ENCODE results near the gene SERPINI2.

Gene SERPINI2

DNA sequence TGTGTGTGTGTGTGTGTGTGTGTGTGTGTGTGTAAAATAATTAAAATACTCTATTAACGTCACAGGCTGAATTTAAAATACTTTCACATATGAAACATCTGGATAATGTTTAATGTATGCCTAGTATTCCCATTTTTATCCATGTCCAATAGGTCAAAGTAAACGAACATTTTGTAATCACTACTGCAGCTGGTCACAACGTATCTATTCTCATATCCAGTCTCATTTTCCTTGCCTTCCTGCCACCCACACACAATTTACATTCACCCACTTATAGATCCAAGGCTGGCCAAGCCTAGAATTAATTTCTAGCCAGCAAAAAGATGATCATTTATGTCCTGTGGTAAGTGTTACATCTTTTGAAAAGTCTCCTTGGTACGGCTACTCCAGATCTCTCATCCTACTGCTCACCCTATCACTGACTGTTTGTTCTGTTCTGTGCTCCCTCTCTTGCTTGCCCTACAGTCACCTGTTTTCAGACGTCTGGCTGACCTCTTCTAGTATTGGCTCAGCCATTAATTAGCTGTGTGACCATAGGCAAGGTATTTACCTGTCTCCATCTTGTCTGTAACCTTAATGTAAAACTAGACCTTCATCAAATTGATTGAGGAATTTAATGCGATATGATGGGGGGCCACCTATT is 17.6 kb downstream of the SERPINI2 start:
- DNase-seq: no peak
- H3K9me3 ChIP-seq: no peaks in the 10 kb centered on the region
- H3K4me1 ChIP-seq: no peaks in the 10 kb centered on the region
- TF ChIP-seq, protein P1, sequence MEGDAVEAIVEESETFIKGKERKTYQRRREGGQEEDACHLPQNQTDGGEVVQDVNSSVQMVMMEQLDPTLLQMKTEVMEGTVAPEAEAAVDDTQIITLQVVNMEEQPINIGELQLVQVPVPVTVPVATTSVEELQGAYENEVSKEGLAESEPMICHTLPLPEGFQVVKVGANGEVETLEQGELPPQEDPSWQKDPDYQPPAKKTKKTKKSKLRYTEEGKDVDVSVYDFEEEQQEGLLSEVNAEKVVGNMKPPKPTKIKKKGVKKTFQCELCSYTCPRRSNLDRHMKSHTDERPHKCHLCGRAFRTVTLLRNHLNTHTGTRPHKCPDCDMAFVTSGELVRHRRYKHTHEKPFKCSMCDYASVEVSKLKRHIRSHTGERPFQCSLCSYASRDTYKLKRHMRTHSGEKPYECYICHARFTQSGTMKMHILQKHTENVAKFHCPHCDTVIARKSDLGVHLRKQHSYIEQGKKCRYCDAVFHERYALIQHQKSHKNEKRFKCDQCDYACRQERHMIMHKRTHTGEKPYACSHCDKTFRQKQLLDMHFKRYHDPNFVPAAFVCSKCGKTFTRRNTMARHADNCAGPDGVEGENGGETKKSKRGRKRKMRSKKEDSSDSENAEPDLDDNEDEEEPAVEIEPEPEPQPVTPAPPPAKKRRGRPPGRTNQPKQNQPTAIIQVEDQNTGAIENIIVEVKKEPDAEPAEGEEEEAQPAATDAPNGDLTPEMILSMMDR (IDR thresholded peaks at IDR 0.05; ENCODE audit: low read depth, low read length): no peak
- no peaks in the 10 kb centered on the region for H3K36me3 ChIP-seq
- H3K27me3 ChIP-seq: no peaks in the 10 kb centered on the region
- H3K4me3 ChIP-seq (ENCODE audit: low read depth, low read length): no peak overlapping the region

DNA sequence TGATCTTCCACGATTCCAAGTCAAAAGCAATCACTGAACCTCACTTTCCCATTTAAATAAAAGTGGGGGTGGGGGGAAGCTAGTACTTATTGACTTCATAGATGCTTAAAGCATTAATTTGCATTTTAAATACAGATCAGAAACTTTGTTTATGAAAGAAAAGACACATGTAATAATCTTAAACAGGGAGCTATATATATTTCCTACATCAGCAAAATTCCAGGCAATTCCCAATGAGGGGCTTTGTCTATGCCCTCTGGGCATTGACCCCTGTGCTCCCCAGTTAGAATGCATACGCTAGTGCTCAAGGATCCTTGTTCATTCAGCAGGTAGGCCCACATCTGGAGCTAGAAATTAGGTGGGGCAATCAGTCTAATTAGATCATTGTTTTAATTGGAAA is 20.0 kb downstream of the SERPINI2 start:
- no peak for DNase-seq
- TF ChIP-seq, protein P1 (IDR thresholded peaks at IDR 0.05; ENCODE audit: low read depth, low read length): no peak
- no peaks in the 10 kb centered on the region for H3K9me3 ChIP-seq
- no peaks in the 10 kb centered on the region for H3K4me1 ChIP-seq
- H3K36me3 ChIP-seq: no peaks in the 10 kb centered on the region
- H3K4me3 ChIP-seq (ENCODE audit: low read depth, low read length): no peak overlapping the region
- no peaks in the 10 kb centered on the region for H3K27me3 ChIP-seq

DNA sequence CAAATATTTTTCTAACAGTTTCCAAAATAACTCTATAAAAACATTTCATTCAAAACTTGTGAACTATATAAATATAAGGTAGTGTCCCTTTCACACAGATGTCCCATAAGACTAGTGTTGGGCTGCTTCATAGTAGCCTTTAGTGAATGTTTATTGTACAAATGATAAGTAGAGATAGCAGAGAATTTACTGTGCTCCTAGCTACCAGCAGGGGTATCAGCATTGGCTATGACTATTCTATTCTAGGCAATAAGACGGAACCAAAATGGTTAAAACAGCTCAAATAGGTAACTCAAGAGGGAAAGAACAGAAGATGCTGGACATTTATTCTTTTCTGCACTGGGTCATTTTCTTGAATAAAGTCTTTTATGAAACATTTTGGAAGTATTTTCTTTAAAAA is 22.6 kb downstream of the SERPINI2 start:
- Histone ChIP-seq H3K36me3 (no peaks in the 10 kb centered on the region), H3K4me3 (ENCODE audit: low read depth, low read length) (no peak overlapping the region), H3K9me3 (no peaks in the 10 kb centered on the region), H3K27me3 (no peaks in the 10 kb centered on the region), H3K4me1 (no peaks in the 10 kb centered on the region)
- DNase-seq: no peak
- TF ChIP-seq, protein P1 (IDR thresholded peaks at IDR 0.05; ENCODE audit: low read depth, low read length): no peak

DNA sequence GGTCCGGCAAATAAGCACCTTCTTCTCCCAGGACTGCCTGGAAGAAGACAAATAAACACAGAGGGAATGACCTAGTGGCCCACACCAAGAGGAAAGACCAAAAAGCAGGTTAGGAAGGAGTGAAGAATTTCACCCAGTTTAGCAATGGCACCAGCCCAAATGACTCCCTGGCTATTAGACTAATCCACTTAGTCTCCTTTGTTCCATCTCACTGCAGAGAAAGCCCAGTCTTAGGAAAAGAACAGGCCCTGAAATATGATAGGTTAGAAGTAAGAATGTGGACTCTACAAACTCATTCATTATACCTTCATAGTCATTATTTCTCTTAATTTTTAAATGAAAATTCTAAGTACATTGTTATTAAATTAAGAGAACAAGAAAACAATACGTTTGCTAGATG is 23.2 kb downstream of the SERPINI2 start:
- Histone ChIP-seq H3K4me1 (no peaks in the 10 kb centered on the region), H3K36me3 (no peaks in the 10 kb centered on the region), H3K4me3 (ENCODE audit: low read depth, low read length) (no peak overlapping the region), H3K27me3 (no peaks in the 10 kb centered on the region), H3K9me3 (no peaks in the 10 kb centered on the region)
- no peak for DNase-seq
- TF ChIP-seq, protein P1 (IDR thresholded peaks at IDR 0.05; ENCODE audit: low read depth, low read length): no peak

DNA sequence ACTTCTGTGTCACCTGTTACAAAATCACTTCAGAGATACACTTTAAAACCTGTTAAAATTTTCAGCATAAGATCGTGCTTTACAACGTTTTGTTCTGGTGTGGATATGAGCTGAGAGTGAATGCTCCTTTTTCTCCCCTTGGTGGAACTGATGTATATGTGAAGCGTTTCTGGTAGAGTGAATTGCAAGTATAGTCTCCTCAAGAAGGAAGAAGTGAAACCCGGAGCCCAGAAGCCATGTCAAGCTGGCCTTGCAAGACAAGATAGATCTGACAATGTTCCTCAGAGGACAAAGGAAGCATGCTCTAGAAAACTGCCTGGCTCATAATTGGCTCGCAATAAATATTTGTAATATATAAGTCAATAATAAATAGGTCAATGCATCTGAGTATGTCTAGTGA is 23.6 kb downstream of the SERPINI2 start:
- no peaks in the 10 kb centered on the region for H3K9me3 ChIP-seq
- no peaks in the 10 kb centered on the region for H3K4me1 ChIP-seq
- no peaks in the 10 kb centered on the region for H3K27me3 ChIP-seq
- TF ChIP-seq, protein P1 (IDR thresholded peaks at IDR 0.05; ENCODE audit: low read depth, low read length): no peak
- no peak overlapping the region for H3K4me3 ChIP-seq (ENCODE audit: low read depth, low read length)
- no peak for DNase-seq
- no peaks in the 10 kb centered on the region for H3K36me3 ChIP-seq

DNA sequence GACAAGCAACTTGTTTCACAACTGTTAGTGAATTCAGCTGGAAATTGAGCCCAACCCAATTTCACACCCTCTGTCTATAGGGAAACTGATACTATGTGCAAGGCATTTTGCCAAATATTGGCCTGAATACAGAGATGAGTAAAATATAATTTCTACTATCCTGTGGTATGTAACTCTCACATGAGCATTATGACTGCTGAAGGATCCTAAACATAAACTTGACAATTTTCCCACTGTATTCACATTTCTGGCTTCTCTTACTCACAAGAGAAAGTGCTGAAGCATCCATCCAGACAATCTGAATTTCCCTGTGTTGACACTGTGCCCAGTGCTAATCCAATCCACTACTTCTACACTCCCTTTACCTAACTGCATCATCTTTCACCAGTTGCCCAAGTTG is 28.4 kb downstream of the SERPINI2 start:
- Histone ChIP-seq H3K36me3 (no peaks in the 10 kb centered on the region), H3K9me3 (no peaks in the 10 kb centered on the region), H3K4me1 (no peaks in the 10 kb centered on the region), H3K4me3 (ENCODE audit: low read depth, low read length) (no peak overlapping the region), H3K27me3 (no peaks in the 10 kb centered on the region)
- DNase-seq: no peak
- TF ChIP-seq, protein P1 (IDR thresholded peaks at IDR 0.05; ENCODE audit: low read depth, low read length): no peak

Data from BE2C (cell line).